HL-60 (cell line): ENCODE results near the gene STAT5B.

ENCODE experiments used
- POLR2AphosphoS5 ChIP-seq: IDR thresholded peaks from 2 replicates; pipeline ENCODE4 v1.6.1; 2012; ENCODE audit warnings: low read depth
- TF ChIP-seq, protein P1 (sequence below): IDR thresholded peaks from one replicate; pipeline ENCODE4 v1.5.1; 2011; ENCODE audit warnings: low read length, control low read depth, inconsistent platforms; ENCODE audit not compliant: insufficient read depth

GRCh38 chr17:42287977-42288802 is 12.0 kb upstream of the STAT5B start, which contains the start of gene STAT5A:
- TF ChIP-seq, protein P1, sequence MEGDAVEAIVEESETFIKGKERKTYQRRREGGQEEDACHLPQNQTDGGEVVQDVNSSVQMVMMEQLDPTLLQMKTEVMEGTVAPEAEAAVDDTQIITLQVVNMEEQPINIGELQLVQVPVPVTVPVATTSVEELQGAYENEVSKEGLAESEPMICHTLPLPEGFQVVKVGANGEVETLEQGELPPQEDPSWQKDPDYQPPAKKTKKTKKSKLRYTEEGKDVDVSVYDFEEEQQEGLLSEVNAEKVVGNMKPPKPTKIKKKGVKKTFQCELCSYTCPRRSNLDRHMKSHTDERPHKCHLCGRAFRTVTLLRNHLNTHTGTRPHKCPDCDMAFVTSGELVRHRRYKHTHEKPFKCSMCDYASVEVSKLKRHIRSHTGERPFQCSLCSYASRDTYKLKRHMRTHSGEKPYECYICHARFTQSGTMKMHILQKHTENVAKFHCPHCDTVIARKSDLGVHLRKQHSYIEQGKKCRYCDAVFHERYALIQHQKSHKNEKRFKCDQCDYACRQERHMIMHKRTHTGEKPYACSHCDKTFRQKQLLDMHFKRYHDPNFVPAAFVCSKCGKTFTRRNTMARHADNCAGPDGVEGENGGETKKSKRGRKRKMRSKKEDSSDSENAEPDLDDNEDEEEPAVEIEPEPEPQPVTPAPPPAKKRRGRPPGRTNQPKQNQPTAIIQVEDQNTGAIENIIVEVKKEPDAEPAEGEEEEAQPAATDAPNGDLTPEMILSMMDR = no peak
- 0 out of 2 replicates have a peak, but pooled peaks have one; percentile 24 for TF ChIP-seq POLR2AphosphoS5
